T-helper 22 cell (primary cell): ENCODE data around the gene SLC25A47.
"Not testable (repeated sequence)": the region's sequence is repeated elsewhere in the genome, so short reads cannot be mapped to it uniquely, and the experiment has no call there.

Source experiments
- DNase-seq: peaks from one replicate; pipeline ENCODE4 v3.0.0-alpha.2; 2020; ENCODE audit warnings: low read depth

Gene SLC25A47

DNA sequence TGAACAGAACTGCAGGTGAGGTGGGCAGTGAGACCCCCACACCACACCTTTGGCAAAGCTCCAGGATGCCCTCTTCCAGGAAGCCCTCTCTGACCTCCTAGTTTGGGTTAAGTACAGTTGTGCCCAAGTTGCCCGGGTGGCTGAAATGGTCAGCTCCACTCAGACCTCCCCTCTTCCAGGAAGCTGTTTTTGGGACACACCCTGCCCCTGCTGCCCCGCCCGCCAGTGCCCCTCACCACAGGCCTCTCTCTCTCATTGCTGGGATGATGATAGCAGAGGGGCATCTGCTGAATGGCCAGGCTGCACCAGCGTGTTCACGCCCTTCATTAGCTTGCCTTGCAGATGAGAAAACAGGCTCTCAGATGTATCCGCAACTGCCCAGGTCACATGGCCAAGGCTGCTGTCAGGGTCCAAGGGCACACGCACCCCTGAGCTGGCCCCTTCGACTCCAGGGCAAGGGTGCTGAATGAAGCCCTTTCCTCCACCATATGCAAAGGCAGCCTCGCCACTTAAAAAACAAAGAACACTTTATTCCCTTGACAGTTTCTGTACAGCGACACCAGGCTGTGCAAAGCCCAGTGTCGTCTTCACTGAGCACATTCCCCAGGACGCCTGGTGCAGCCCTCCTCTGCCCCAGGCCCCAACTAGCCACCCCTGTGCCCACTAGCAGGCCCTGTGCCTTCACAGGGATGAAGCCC is 32.4 kb upstream of the SLC25A47 start:
- no peak for DNase-seq

DNA sequence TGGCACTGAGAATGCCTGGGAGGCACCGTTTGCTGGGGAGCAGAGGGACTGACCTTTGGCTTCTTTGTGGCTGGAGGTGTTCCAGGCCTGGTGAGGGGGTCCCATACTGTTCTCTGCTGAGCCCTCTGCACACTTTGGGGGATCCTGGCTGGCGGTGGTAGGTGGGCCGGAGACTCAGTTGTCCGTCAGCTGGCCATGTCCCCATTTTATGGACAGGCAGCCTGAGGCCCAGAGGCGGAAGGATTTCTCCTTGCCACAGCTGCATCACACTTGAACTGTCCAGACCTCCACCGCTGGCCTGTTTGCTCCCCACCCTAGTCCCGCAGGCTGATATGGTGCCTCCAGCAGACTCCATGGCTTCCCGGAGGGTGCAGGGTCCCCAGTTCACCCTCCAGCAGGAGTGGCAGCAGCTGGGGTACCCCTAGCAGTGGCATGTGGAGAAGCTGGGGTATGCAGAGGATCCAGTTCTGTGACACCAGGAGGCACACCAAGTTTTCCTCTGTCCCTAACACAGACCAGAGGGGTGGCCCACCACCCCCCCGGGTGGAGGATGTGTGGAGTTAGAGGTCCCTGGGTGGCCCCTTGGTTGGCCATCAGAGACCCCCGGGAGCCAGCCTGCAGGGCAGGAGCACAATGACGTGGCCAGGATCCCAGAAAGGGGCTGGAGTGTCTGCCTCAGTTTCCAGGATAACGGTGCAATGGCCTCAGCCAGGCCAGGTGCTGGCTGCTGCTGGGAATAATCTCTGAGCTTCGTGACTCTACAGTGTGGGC is 31.6 kb upstream of the SLC25A47 start:
- DNase-seq: no peak

DNA sequence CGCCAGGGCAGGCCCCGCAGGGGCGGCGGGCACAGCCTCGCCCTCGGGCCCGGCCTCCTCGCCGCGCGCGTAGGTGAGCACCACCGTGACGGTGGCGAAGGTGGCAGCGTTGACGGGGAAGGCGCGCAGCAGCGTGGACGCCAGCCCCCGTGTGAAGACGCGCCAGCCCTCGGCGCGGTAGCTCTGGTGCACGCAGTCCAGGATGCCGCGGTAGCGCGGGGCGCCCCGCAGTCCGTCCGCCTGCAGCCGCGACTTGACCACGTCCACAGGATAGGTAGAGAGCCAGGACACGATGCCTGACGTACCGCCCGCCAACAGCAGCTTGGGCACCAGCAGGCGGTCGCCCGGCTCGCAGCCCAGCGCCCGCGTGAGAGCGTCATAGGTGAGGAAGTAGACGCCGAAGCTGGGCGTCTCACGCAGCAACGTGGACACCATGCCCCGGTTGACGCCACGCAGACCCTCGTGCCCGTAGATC is 30.8 kb upstream of the SLC25A47 start:
- DNase-seq: no peak

GRCh38 chr14:100292776-100293461 is 30.2 kb upstream of the SLC25A47 start:
- no peak for DNase-seq

DNA sequence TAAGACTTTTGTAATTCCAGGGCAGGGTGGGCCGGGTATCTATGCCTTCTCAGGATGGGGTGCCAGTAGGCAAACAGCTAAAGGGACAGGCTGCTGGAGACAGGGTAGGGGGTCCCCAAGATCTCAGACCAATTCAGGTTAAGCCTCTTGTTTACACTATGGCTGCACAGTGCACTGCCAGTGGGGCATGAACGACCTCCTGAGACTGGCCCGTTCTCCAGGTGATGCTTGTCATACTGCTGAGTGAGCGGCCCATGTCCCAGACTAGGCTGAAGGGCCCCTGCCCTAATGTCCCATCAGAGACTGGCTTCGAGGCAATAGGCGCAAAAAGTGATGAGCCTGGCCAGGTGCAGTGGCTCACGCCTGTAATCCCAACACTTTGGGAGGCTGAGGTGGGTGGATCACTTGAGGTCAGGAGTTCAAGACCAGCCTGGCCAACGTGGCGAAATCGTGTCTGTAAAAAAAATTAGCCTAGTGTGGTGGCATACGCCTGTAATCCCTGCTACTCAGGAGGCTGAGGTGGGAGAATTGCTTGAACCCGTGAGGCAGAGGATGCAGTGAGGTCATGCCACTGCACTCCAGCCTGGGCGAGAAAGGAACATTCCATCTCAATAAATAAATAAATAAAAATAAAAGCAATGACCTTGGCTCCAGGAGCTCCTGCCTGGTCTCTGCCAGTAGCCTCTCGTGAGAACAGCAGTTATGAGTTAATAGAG is 29.5 kb upstream of the SLC25A47 start:
- DNase-seq: no peak

DNA sequence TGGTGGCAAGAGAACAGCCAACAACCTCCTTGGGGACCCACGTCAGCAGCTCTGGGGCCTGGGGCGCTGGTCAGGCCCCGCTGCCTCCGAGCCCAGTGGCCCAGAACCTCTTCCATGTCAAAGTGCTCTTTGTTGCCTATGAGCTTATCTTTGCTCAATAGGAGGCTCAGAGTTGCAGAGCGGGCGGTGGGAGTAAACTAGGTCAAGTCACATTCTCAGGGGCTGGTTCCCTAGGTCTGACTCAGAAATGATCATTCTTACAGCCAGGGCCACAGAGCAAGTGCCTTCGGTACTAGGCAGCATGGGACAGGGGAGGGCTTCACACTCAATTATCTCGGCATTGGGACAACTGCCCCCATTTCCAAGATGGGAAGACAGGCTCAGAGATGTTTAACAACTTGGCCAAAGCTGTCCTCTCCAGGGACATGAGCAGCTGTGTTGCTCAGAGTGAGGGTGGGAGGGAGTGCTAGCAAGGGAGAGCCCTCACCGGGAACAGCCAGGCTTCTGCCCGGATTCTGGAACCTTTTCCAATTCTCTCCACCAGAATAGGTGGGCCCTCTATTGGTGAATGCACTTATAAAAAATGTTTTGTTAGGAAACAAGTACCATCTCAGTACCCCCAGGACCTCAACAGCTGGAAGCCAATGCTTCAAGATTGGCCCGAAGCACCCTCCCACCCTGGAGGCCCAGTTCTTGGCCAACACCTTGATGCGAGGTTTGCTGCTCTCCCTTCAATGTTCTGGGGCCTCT is 28.8 kb upstream of the SLC25A47 start:
- DNase-seq: no peak

- DNase-seq: no peak
These were observed 28.2 kb upstream of the SLC25A47 start for GRCh38 chr14:100294963-100295330.

DNA sequence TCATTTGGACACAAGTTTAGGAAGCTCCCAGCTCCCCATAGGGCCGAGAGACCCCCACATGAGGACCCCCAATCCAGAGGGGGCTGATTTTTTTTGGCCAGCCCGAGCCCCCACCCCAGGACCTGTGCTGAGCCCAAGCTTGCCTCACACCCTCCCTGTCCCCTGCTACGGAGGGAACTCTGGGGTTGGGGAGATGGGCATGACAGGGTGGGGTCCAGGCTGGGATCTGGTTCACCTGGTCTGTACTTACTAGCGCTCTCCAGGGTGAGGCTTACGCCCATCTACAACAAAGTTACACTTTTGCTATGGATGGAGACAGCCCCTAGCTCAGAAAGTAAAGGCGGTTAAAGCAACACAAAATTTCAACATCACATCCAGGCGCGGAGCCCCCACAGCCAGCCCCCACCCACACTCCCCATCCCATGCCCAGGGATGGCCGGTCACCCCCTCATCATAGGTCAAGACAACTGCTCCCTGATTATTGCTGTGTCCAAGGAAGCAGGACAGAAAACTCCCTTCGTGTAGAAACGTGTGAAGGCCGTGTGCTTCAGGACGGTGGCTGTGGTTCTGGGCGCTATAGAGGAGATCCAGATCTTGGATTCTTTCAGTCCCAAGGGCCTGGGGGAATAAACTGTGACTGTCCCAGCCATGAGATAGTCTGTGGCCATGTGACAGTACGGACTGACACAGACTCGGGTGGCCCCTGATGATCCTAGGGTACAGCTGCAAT is 27.6 kb upstream of the SLC25A47 start:
- no peak for DNase-seq

GRCh38 chr14:100296106-100296651 is 27.0 kb upstream of the SLC25A47 start:
- no peak for DNase-seq

- not testable (repeated sequence) for DNase-seq
These were observed 26.4 kb upstream of the SLC25A47 start for GRCh38 chr14:100296729-100297128.

- DNase-seq: no peak
These were observed 25.5 kb upstream of the SLC25A47 start for GRCh38 chr14:100297320-100298300.

DNA sequence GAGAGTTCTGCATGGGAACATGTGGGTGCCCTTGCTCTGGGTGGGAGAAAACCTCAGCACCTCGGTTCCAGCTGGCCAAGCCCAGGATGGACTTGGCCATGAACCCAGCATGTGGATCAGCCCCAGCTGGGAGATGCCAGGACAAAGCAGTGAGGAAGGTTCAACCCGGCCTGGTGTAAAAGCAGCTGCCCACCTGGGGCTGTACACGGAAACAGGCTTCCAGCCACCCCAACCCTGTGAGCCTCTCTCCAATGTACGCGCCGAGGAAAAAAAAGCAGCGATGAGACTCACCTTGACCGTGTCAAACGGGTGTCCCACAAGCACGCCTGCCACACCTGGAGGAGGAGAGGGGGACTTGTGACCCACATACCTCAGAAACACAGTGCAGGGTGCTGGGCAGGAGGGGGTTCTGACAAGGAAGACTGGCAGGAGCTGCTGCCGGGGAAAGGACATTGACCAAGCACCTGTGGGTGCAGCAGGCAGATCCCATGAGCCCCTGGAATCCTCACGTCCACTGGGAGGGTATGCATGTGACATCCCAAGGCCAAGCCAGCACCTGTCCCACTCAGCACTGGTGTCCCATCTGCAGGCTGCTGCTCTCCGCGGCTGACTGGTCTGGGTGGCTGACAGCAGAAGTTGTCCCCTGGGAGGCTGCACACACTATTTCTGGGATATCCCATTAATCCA is 24.4 kb upstream of the SLC25A47 start:
- no peak for DNase-seq

GRCh38 chr14:100299238-100299560 is 23.9 kb upstream of the SLC25A47 start:
- DNase-seq: no peak

- no peak for DNase-seq
These were observed 20.5 kb upstream of the SLC25A47 start for GRCh38 chr14:100302616-100303015.

DNA sequence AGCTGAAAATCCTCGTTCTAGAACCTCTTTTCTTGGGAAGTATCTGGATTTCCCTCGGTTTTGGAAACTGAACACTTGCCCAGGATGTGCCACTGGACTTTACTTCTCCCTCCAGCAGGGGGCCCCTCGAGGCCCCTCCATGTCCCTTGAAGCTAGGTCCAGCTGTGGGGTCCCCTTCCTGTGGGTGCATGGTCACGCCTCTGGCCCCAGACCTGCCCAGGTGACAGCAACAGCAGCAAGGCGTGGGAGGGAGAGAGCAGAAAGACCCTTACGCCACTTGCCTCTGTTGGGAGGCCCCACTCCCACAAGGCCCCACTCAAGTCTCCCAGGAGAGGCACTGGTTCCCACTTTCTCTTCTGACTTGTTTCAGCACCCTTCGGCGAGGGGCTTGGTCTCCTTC is 20.0 kb upstream of the SLC25A47 start:
- DNase-seq: no peak

DNA sequence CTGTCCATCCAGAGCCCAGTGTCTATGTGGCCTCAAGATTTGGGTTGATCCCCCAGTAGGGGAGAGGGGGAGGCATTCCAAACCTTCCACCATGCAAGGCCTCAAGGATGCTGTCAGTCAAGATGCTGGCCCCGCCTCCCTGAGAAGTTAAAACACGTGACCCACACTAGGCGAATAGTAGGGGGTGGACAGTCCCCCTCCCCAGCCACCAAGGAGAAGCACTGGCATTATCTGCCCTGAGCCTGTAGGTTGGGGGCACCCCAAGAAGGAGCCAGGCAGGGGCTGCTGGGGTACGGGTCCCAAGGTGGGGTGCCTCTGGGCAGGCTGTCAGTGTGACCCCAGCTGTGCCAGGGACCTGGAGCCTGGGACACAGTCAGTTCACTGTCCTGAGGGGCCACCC is 19.2 kb upstream of the SLC25A47 start:
- no peak for DNase-seq

DNA sequence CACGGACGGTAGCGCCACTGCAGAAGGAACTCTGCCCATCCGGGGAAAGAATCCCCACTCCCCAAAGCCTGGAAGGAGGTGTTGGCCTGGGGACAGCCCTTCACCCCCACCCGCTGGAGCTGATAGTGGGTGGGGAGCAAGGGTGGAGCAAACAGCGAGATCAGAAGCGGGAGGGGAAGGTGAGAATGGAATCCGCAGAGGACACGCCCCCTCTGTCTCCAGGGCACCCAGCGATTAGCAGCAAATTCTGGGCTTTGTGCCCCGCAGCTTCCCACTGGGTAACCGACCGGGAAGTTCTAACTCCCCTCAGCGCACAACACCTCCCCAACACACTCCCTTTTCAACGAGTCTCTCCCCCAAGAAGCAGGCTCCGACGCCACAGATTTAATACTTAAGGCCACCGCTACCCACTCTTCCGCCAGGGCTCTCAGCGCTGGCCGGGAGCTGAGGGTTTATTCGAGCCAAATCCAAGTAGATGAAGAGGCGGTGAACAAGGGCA is 18.3 kb upstream of the SLC25A47 start:
- DNase-seq: no peak

DNA sequence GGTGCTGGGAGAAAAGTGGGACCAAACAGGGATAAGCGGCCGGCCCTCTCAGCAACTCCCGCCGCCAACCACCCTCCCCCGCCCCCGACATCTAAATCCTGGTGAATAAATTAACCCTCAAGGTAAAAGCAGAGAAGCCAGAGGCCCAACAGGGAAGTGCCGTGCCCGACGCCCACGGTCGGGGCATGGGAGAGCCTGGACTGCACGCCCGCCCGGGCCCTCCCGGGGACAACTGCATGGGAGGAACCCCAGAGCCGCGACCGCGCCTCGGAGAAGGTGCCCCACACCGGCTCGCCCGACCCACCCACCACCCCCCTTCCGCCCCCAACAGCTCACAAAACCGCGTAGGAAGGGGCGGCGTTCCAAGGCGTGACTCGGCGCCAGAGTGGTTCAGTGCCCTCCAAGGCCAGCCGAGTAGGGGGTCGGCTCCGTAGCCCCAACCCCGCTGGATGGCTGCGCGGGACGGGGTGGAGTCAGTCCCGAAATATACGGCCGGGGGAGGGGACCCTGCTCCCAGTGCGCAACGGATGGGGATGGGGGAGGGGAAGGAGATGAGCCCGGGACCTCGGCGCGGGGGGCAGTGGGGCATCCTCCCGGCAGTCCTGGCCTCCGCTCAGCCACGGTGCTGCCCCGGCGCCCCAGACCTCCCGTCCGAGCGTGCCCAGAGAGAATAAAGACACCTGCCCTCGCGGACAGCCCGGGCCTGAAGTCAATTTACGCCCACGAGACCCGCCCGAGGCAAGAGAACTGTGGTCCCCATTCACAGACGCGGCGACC is 17.6 kb upstream of the SLC25A47 start:
- peak; percentile 41 for DNase-seq
